HTERT RPE-1 (cell line): Measurements from ENCODE around the gene MSI2.

Experiments
- in situ Hi-C: fragments of 300-500 bp; cut with MboI; formaldehyde crosslinking; loops from 4 replicates; pipeline ENCODE4 v1.14.3; 2020; ENCODE audit warnings: low sequenced_read_pairs

Gene MSI2

DNA sequence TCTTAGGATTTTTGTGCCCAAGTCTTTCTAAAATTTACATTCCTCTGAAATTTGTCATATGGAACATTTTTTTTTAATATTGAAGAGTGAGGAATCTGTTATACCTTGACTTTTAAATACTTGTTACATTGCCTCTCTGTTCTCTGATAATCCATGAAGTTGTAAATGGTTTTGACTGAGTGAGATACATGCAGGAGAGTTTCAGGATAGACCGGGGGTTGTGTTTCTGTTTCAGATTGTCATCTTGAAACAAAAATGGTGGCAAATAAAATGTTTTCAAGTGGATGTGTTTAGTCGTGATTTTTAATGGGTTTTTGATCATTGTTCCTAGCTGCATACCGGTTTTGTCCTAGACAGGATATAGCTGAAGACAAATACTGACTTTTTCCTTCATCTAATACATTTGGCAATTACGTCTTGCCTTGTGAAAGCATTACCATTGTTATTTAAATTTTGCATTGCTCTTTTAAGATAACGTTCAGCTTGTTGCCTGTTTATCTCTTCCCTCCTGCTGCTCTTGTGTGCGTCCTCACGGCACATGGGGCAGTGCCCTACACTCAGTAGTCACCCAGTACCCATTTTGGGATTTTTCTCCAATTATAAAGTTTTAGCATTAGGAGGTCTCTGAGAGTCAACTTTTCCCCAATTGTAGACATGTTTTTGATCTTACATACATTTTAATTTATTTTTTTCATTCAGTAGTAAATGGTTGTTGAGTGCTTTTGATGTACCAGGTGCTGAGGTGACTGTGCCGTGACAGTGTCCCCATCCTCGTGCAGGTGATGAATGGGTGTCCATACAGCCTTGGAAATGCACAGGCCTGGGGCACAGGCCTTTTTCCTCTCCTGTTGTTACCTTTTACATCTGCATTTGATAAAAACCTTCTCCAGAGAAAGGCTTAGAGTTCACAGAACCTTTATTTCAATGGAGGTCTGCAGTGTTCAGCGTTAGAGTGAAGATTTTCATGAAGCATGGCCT, 169.9 kb downstream of the MSI2 start:
- in situ Hi-C loops: no loop called here

GRCh38 chr17:57429966-57430365, 173.6 kb downstream of the MSI2 start:
- in situ Hi-C loops: no loop called here

GRCh38 chr17:57431415-57431814, 175.1 kb downstream of the MSI2 start:
- in situ Hi-C loops: no loop called here

GRCh38 chr17:57432507-57433277, 176.4 kb downstream of the MSI2 start:
- in situ Hi-C loops: no loop called here

DNA sequence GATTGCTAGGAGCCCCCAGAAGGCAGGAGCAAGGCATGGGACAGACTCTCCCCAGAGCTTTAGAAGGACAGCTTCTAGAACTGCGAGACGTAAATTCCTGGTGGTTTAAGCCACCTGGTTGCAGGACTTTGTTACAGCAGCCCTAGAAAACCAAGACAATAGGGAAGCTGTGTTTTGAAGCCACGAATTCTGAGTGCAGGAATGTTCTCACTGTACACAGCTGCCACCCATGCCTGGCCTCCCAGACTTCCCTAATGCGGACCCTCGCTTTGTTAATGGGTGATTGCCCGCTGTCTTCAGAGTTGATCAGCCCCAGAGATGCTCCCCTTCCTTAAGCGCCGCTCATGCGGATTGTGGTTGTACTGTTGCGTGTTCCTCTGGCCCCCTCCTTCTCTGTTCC, 177.1 kb downstream of the MSI2 start:
- in situ Hi-C loops: no loop called here

- in situ Hi-C loops: no loop called here
Measured at GRCh38 chr17:57434361-57434760, 178.0 kb downstream of the MSI2 start.

DNA sequence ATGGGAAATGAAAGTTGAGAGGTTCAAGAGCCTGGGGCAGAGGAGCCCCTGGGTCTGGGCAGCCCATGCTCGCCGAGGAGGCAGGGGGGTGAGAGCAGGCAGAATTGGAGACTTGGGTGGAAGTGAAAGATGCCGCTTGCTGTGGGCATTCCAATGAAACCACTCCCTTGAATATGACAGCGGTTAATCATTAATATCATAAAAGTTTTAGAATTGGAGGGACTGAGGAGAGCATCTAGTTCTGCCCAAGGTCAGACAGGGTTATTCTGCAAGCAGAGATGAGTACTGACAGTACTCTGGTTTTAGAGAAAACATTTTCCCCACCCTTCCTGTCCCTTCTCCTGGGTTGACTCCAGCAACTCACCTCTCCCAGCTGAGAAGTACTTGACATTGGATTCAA, 180.2 kb downstream of the MSI2 start:
- in situ Hi-C loops: no loop called here

DNA sequence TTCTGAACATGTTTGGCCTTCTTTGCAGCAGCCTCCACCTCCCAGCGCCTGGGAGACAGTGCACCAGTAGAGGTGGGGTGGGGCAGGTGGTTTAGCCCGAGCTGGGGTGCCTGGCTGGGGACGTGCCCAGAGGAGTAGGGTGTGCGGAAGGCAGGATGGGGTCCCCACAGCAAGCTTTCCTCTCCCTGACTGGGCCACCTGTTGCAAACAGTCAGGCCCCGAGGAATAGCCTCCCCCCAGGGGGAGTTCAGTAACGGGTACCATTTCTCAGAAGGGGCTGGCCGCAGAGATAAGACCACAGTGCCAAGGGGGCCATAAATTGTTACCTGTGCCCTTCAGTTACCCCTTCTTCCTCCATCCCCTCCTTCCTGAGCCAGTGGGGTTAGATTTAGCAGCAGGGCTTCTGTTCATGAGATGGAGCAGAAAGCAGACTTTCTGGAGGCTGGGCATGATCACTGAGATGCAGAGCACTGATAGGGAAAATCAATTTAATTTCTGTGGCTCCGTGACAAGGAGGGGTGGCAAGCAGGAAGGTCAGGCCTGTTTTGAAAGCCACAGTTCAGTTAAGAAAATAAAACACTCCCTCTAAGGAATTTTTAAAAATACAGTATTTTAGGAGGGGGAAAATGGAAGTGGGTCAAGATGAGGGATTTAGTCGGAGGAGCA, 181.9 kb downstream of the MSI2 start:
- in situ Hi-C loops: no loop called here

DNA sequence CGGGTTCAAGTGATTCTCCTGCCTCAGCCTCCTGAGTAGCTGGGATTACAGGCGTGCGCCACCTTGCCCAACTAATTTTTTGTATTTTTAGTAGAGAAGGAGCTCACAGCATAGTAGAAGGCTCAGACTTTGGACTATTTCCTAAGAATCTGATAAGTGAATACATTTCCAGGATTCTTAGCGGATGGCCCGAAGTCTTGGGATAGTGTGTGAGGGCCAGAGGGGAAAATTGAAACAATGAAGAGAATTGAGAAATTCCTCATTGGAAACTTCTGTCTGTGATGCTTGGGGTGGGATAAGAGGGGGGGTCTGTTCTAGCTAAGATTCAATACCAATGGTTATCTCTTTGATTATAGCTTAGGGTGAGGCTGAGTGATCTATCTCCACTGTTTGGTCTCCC, 183.3 kb downstream of the MSI2 start:
- in situ Hi-C loops: no loop called here

- in situ Hi-C loops: no loop called here
Measured at GRCh38 chr17:57440522-57441269, 184.4 kb downstream of the MSI2 start.

DNA sequence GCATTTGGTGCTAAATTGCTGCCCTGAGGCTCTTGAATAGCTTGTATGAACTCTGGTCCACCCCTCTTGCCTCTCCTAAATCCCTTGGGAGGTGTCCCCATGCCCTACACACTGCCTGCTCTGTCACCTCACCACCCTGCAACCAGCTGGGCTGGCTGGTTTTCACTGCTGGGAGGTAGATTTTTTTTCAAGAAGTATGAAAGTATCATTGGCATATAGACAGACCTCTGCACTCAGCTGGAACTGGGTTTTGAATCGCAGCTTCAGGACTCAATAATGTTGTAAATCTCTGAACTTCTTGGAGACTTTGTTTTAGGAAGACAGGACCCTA, 184.9 kb downstream of the MSI2 start:
- in situ Hi-C loops: no loop called here

- in situ Hi-C loops: no loop called here
Measured at GRCh38 chr17:57442401-57442823, 186.1 kb downstream of the MSI2 start.

GRCh38 chr17:57442914-57443571, 186.7 kb downstream of the MSI2 start:
- in situ Hi-C loops: no loop called here

GRCh38 chr17:57443781-57444180, 187.5 kb downstream of the MSI2 start:
- in situ Hi-C loops: no loop called here

- in situ Hi-C loops: no loop called here
Measured at GRCh38 chr17:57444682-57445450, 188.5 kb downstream of the MSI2 start.

- in situ Hi-C loops: no loop called here
Measured at GRCh38 chr17:57445772-57446472, 189.6 kb downstream of the MSI2 start.

DNA sequence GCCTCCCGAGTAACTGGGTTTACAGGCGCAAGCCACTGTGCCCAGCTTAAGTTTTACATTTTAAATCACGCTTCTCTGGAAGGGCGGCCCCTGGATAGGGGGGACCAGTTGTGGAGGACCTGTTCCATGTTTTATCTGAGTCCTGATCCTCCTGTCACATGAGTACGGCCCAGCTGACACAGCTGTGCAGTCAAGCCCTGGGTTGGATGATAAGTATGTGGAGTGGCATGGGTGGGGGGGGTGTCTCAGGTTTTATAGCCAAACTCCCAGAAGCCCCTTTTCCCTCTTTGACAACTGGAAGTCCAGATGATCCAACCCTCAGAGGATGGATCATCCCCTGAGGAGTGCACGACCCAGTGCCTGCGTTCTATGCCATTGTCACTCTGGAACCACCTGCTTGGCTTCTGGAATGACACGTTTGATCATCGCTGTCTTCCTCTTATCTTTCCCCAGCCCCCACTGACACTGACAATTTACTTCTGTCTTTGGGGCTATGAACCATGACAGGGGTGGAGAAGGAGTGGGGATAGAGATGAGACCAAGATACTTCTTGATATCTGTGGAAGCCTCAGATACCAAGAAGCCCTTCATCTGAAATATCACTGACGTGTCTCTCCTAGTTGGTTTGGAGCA, 191.2 kb downstream of the MSI2 start:
- in situ Hi-C loops: no loop called here

- in situ Hi-C loops: no loop called here
Measured at GRCh38 chr17:57447990-57448758, 191.9 kb downstream of the MSI2 start.
